Gastrocnemius medialis (tissue), 4 donors: ENCODE measurements around the gene CHD6. TPM values are rescaled to one million over a fixed set of nuclear protein-coding genes. Genes with fewer than 3 reads are reported as not detected.

Source experiments
- ATAC-seq, 2 donors: fragments of 150-250 bp; one replicate each; pipeline ENCODE4 v1.9.1; 2016
- DNase-seq, 2 donors: peaks; one replicate each; pipeline ENCODE4 v3.0.0-alpha.2; 2019
- H3K27ac ChIP-seq, 4 donors: fragments of 200-600 bp; sonication (generic); 1 replicate in 1 of 4; 2 replicates in 3 of 4; pipeline ENCODE4 v1.5.1; 2016 to 2018; ENCODE audit warnings: mild to moderate bottlenecking in 2 of 4, moderate library complexity in 1 of 4
- H3K27me3 ChIP-seq, 3 donors: fragments of 200-600 bp; sonication (generic) in 2 of 3; 1 replicate in 1 of 3; 2 replicates in 2 of 3; pipeline versions ENCODE4 v1.5.1 to v1.6.0; 2016 to 2019; ENCODE audit warnings: mild to moderate bottlenecking in 1 of 3, moderate library complexity in 1 of 3
- H3K36me3 ChIP-seq, 2 donors: fragments of 200-600 bp; sonication (generic) in 1 of 2; one replicate each; pipeline ENCODE4 v1.5.1; 2017 to 2018
- H3K4me1 ChIP-seq, 2 donors: fragments of 200-600 bp; sonication (generic) in 1 of 2; one replicate each; pipeline ENCODE4 v1.5.1; 2016 to 2017; ENCODE audit warnings: mild to moderate bottlenecking in 2 of 2
- H3K4me3 ChIP-seq, 4 donors: fragments of 200-600 bp; sonication (generic) in 3 of 4; 1 replicate in 1 of 4; 2 replicates in 3 of 4; pipeline ENCODE4 v1.5.1; 2016 to 2019; ENCODE audit warnings: mild to moderate bottlenecking in 2 of 4
- H3K9me3 ChIP-seq, 3 donors: fragments of 200-600 bp; sonication (generic) in 2 of 3; 1 replicate in 1 of 3; 2 replicates in 2 of 3; pipeline ENCODE4 v1.5.1; 2016 to 2019
- POLR2A ChIP-seq, 2 donors: fragments of 450-650 bp; IDR thresholded peaks; one replicate each; pipeline ENCODE4 v1.6.1; 2017; ENCODE audit warnings: antibody characterized with exemption in 2 of 2, mild to moderate bottlenecking in 2 of 2, moderate library complexity in 2 of 2
- in situ Hi-C, 4 donors: fragments of 200-750 bp; cut with MboI; loops; one replicate each; pipeline versions ENCODE4 v1.15.0 to v1.8.0; 2017; ENCODE audit warnings: low sequenced_read_pairs in 4 of 4
- intact Hi-C: fragments of 100-400 bp; cut with DNase I; formaldehyde crosslinking; loops from one replicate; pipeline ENCODE4 v1.15.1; 2023; ENCODE audit warnings: low total_unique reads
- total RNA-seq, 4 donors: library from RNA; depleted of rRNA; stranded (reverse); fragments of >200 nt; gene quantifications; one replicate each; pipeline versions ENCODE4 v1.1.0 to v1.2.3, GENCODE V29; 2016
- TF ChIP-seq, protein P1 (sequence below), 5 experiments: fragments of 450-650 bp in 3 of 5; fragments of 200-600 bp in 2 of 5; sonication (generic) in 2 of 5; IDR thresholded peaks in 4 of 5; conservative IDR thresholded peaks in 1 of 5; 1 replicate in 4 of 5; 2 replicates in 1 of 5; pipeline ENCODE4 v1.5.1; 2016 to 2019; ENCODE audit warnings: antibody characterized with exemption in 5 of 5, mild to moderate bottlenecking in 3 of 5, moderate library complexity in 3 of 5

The CHD6 gene
- total RNA-seq, 4 donors from 2014 or later: 12.8 to 33.7 (median 19.2) TPM

DNA sequence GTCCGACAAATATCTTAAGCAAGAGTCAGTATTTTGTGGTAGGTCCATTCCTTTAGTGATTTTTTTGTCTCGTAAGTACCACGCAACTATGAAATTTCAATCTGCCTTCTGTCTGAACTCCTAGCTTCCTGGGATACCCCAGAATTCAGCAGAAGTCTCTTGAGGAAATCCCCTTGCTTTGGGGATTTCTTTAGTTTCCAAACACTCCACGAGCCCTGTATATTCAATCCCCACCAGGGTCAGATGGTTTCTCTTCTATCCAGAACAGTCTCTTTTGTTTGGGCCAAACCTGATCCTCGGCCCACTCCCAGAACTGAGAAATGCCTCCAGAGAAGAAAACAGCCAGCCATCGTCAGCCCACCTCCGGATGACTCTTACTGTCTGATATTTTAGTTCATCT is 113.0 kb downstream of the CHD6 start:
- TF ChIP-seq, protein P1, sequence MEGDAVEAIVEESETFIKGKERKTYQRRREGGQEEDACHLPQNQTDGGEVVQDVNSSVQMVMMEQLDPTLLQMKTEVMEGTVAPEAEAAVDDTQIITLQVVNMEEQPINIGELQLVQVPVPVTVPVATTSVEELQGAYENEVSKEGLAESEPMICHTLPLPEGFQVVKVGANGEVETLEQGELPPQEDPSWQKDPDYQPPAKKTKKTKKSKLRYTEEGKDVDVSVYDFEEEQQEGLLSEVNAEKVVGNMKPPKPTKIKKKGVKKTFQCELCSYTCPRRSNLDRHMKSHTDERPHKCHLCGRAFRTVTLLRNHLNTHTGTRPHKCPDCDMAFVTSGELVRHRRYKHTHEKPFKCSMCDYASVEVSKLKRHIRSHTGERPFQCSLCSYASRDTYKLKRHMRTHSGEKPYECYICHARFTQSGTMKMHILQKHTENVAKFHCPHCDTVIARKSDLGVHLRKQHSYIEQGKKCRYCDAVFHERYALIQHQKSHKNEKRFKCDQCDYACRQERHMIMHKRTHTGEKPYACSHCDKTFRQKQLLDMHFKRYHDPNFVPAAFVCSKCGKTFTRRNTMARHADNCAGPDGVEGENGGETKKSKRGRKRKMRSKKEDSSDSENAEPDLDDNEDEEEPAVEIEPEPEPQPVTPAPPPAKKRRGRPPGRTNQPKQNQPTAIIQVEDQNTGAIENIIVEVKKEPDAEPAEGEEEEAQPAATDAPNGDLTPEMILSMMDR (IDR thresholded peaks at IDR 0.05 in 4 of 5, conservative IDR thresholded peaks at IDR 0.05 in 1 of 5): no peak
- TF ChIP-seq POLR2A (IDR thresholded peaks at IDR 0.05): no peak
- no peaks in the 10 kb centered on the region for H3K9me3 ChIP-seq
- no peak for DNase-seq
- ATAC-seq: no peak
- H3K27ac ChIP-seq: no peak overlapping the region
- no peaks in the 10 kb centered on the region for H3K36me3 ChIP-seq
- intact Hi-C loops: loop anchor here (5.0 kb wide), 1 partner anchor 112 kb away; the partner anchor contains the start of gene CHD6
- H3K4me1 ChIP-seq: peaks cover 22 to 37% of the 10 kb centered on the region in 2 donors
- no peak overlapping the region for H3K4me3 ChIP-seq
- H3K27me3 ChIP-seq: no peaks in the 10 kb centered on the region
- in situ Hi-C loops: loop anchor here in 1 of 4 donors (25.0 kb wide), 1 partner anchor 107 kb away; the partner anchor contains the start of gene CHD6

DNA sequence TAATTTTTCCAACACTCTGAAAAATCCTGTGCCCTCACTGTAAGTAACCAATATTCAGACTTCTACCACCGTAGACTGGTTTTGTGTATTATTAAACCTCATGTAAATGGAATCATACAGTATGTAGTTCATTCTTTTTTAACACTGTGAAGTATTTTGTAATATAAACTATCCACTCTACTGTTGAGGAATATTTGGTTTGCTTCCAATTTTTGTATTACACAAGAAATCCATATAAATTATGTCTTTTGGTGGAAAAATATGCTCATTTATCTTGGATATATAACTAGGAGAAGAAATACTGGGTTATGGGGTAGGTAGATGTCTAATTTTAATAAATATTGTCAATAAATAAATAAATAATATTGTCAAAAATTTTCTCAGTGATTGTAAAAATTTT is 116.8 kb downstream of the CHD6 start:
- in situ Hi-C loops: loop anchor here in 1 of 4 donors (25.0 kb wide), 1 partner anchor 111 kb away; the partner anchor contains the start of gene CHD6
- intact Hi-C loops: no loop called here

DNA sequence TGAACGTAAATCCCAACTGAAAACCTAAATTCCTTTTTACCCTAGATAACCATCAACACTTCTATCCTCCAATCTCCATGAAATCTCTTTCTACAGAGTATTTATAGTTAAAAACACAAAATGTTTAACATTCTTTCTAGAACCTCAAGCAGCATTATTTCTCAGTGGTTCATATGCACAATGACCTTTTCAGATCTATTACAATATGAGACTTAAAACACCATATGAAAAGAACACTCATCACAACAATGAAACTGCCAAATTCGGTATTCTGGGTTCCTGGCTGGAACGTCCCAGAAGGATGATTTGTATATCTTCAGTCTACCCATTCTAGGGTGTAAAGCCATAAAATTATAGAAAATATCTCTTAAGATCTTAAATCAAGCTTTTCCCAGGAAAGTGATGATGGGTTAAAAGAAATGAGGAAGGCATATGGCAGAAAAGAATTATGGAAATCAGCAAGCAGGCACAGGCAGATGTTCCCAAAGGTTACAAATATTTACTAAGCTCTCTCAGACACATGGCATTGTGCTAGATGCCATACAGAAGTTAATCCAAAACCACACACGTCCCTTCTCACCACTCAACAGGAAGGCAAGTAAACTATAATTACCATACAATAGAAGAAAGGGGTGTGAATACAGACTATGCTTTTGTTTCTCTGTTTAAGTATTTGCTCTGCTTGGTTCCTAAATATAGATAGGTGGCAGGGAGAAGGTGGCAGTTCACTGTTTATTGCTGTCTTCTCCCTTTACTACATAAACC is 118.0 kb downstream of the CHD6 start:
- Histone ChIP-seq H3K27ac (no peak overlapping the region), H3K27me3 (no peaks in the 10 kb centered on the region), H3K4me1 (peaks cover 0 to 25% of the 10 kb centered on the region in 2 donors), H3K4me3 (no peak overlapping the region), H3K36me3 (peaks cover 0 to 4% of the 10 kb centered on the region in 2 donors), H3K9me3 (no peaks in the 10 kb centered on the region)
- DNase-seq (no peak), ATAC-seq (no peak)
- no peak for TF ChIP-seq POLR2A (IDR thresholded peaks at IDR 0.05)
- TF ChIP-seq, protein P1 (IDR thresholded peaks at IDR 0.05 in 4 of 5, conservative IDR thresholded peaks at IDR 0.05 in 1 of 5): no peak
- intact Hi-C loops (no loop called here), in situ Hi-C loops (loop anchor here in 1 of 4 donors (25.0 kb wide), 1 partner anchor 112 kb away; the partner anchor contains the start of gene CHD6)

More for the DNA sequence above, 116.8 kb downstream of the CHD6 start:
- ATAC-seq (no peak), DNase-seq (no peak)
- H3K9me3 ChIP-seq: no peaks in the 10 kb centered on the region
- H3K4me3 ChIP-seq: no peak overlapping the region
- H3K36me3 ChIP-seq: peaks cover 0 to 2% of the 10 kb centered on the region in 2 donors
- peaks cover 0 to 25% of the 10 kb centered on the region in 2 donors for H3K4me1 ChIP-seq
- no peak overlapping the region for H3K27ac ChIP-seq
- H3K27me3 ChIP-seq: no peaks in the 10 kb centered on the region
- TF ChIP-seq, protein P1 (IDR thresholded peaks at IDR 0.05 in 4 of 5, conservative IDR thresholded peaks at IDR 0.05 in 1 of 5): no peak
- TF ChIP-seq POLR2A (IDR thresholded peaks at IDR 0.05): no peak

DNA sequence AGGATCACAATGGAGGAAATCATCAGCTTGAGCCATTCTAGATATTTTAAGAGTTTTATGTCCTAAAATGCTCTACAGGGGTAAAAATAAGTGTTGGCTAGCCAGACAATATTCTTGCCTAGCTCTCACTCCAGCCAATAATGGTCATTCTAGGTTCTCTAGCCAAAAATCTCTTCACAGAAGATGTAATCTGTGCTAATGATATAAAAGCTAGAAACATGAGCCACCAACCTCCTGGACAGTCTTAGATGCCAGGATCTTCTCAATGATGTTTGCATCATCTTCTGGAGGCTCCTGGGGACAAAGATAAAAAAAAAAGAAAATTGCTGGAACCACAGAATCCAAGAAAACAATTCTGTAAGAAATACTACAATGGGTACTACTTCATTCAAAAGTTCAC is 119.1 kb downstream of the CHD6 start:
- Histone ChIP-seq H3K4me1 (peaks cover 0 to 25% of the 10 kb centered on the region in 2 donors), H3K27ac (no peak overlapping the region), H3K36me3 (peaks cover 0 to 4% of the 10 kb centered on the region in 2 donors), H3K4me3 (no peak overlapping the region), H3K27me3 (no peaks in the 10 kb centered on the region), H3K9me3 (no peaks in the 10 kb centered on the region)
- intact Hi-C loops (no loop called here), in situ Hi-C loops (no loop called here)
- TF ChIP-seq POLR2A (IDR thresholded peaks at IDR 0.05): no peak
- TF ChIP-seq, protein P1 (IDR thresholded peaks at IDR 0.05 in 4 of 5, conservative IDR thresholded peaks at IDR 0.05 in 1 of 5): no peak
- ATAC-seq (peak; percentile 39 to 66), DNase-seq (no peak)
